GM23248 (cell line): Measurements from ENCODE around the gene SEL1L.

Source experiments
- EZH2 ChIP-seq: fragments of 200-600 bp; sonication (generic); IDR thresholded peaks from 2 replicates; pipeline ENCODE4 v1.6.1; 2018; ENCODE audit warnings: antibody characterized with exemption, mild to moderate bottlenecking; ENCODE audit not compliant: insufficient read depth, poor library complexity, severe bottlenecking
- EZH2phosphoT487 ChIP-seq: fragments of 200-600 bp; sonication (generic); IDR thresholded peaks from 2 replicates; pipeline ENCODE4 v1.6.1; 2018; ENCODE audit warnings: antibody characterized with exemption, moderate library complexity, mild to moderate bottlenecking, low read depth; ENCODE audit not compliant: insufficient read depth

GRCh38 chr14:81464253-81465002 is 69.2 kb downstream of the SEL1L start:
- TF ChIP-seq EZH2 (no peak), EZH2phosphoT487 (no peak)
